HG02623 (cell line): ENCODE data around the gene IGSF8.

ENCODE experiments used
- ATAC-seq: cut with Tn5 transposase; IDR thresholded peaks from one replicate; pipeline ENCODE4 v1.9.1; 2021; ENCODE audit warnings: moderate library complexity; ENCODE audit not compliant: unreplicated experiment

The IGSF8 gene

DNA sequence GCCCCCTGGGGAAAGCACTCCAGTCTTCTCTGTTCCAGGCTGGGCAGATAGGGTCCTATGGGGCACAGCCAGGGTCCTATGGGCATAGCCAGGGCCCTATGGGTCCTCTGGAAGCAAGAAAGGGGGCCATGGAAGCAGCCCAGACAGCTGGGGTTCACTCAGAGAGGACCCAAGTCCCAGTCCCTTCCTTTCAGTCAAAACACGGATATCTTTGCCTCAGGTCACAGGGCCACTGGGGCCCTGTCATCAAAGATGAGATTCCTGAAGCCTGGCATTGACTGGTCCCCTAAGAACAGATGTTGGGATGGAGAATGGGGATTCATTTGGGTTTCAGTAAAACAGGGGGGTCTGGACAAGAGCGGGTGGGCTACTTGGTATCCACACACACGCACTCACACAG, 8.5 kb downstream of the IGSF8 start:
- no peak for ATAC-seq

DNA sequence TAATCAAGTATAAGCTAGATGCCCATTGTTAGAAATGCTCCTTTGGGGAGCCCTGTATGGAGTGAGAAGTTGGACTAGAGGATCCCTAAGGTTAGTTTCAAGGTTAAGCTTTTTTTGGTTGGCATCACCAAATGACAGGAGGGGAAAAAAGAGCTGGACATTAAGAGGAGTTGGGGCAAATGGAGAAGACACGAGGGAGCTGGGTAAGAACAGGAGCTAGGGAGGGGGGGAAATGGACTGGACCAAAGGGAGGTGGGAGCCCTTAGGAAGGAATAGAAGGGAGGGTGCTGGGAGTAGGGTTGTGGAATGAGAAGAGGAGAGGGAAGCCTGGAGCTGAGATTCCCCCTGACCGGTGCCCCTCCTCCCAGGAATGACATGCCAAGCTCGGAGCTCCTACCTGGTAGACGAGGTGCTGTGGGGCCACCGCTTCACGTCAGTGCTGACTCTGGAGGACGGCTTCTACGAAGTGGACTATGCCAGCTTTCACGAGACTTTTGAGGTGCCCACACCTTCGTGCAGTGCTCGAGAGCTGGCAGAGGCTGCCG, 11.2 kb downstream of the IGSF8 start:
- ATAC-seq: no peak

DNA sequence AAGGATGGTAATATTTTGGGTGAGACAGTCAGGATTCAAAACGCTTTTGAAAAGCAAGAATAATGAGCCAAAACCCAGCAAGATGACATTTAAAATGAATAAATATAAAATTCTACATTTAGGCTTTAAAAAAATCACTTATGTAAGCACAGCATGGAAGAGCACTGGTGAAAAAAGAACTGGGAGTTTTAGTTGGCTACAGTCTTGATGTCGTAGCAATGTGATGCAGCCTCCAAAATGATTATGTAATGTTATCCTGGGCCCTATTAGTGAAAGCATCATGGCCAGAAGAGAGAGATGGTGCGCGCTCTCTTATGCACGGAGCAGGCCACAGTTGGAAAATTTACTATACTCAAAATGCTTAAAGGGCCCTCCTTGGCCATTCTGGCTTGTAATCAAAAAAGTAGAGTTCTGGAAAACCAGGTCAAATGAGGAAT, 11.9 kb downstream of the IGSF8 start:
- no peak for ATAC-seq

DNA sequence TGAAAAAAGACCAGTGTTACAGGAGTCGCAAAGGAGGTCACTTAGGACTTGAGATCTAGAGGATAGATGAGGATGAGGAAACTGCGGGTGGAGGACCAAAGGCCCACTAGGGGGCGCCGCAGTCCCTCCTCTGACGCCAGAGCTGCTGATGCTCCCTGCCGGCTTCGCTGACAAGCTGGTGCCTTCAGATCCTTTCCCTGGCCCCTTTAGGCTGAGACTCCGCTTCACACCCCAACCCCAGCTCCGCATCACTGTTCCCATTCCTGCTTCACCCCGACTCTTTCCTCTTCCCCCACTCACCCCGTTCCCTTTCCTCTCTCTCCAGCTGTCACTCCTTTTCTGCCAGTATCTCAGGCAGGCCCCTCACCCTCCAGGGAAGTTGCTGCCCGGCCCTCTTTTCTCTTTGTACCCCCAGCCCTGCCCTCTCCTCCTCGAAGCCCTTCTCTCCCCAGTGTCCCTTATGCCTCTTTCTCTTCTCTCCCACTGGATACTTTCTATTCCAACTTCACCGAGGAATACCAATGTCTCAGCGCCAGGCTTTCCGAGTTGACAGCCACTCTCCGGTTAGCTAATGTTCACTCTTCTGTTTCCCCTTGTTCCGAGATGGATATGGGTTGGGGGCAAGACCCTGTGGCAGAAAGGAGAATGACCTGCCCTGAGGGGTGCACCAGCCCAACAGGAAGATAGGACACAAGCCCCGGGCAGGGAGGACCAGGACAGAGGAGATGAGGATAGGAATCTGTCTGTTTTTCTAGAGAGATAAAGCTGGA, 12.5 kb downstream of the IGSF8 start:
- no peak for ATAC-seq

DNA sequence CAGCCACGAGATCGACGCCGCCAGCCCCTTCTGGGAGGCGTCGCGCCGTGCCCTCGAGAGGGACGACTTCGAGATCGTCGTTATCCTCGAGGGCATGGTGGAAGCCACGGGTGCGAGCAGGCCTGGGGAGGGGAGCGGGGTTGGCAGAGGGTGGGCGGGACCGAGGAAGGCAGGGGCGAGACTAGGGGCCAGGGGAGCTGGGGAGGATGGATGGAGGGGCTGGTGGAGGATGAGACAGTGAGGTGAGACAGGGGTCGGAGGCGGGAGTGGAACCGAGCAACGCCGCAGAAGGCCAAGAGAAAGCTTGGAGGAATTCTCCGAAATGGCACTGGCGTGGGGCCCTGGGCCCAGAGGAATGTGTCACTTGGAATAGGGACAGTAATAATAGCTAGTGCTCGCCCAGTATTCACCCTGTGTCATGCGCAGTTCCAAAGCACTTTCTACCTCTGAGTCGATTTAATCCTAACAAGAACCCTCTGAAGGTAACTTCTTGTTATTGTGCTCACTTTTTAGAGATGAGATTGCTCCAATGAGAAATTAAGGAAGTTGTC, 13.6 kb downstream of the IGSF8 start:
- no peak for ATAC-seq

DNA sequence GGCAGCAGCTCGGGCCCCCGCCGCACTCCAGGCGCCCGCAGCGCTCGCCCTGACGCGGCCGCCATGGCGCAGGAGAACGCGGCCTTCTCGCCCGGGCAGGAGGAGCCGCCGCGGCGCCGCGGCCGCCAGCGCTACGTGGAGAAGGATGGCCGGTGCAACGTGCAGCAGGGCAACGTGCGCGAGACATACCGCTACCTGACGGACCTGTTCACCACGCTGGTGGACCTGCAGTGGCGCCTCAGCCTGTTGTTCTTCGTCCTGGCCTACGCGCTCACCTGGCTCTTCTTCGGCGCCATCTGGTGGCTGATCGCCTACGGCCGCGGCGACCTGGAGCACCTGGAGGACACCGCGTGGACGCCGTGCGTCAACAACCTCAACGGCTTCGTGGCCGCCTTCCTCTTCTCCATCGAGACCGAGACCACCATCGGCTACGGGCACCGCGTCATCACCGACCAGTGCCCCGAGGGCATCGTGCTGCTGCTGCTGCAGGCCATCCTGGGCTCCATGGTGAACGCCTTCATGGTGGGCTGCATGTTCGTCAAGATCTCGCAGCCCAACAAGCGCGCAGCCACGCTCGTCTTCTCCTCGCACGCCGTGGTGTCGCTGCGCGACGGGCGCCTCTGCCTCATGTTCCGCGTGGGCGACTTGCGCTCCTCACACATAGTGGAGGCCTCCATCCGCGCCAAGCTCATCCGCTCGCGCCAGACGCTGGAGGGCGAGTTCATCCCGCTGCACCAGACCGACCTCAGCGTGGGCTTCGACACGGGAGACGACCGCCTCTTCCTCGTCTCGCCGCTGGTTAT, 14.2 kb downstream of the IGSF8 start:
- ATAC-seq: peak; percentile 56

DNA sequence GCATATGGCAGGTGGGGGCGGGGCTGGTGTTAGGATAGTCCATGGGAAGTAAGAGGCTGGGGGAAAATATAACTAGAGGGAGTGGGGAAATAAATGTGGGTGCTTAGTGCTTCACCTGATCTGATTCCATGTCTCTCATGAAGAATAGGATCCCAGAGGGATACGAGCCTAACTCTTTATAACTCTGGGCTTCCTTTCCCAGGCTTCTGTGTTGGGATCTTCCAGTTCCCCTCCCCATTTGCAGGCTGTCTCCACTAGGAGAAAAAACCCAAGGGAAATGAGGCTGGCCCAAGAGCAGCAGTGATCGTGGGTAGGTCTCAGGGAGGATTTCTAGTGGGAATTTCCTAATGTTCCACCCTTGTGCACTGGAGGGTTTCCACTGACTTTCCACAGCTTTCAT, 15.5 kb downstream of the IGSF8 start:
- ATAC-seq: no peak

DNA sequence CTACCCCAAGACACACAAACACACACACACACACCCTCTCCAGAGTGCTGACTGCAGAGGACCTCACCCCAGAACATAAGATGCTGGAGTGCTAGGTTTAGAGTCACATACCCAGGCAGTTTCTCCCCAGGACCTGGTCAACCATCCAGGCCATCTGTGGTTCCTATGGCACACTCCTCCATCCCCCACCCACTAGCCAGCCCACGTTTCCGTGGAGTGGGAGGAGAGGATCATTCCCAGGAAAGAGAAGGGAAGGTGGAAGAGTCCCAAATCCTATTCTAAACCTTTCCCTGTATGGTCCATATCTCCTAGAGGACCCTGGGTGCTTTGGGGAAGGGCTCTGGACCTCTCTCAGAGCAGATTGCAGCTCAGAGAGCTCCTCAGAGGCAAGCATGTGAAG, 15.9 kb downstream of the IGSF8 start:
- ATAC-seq: no peak

DNA sequence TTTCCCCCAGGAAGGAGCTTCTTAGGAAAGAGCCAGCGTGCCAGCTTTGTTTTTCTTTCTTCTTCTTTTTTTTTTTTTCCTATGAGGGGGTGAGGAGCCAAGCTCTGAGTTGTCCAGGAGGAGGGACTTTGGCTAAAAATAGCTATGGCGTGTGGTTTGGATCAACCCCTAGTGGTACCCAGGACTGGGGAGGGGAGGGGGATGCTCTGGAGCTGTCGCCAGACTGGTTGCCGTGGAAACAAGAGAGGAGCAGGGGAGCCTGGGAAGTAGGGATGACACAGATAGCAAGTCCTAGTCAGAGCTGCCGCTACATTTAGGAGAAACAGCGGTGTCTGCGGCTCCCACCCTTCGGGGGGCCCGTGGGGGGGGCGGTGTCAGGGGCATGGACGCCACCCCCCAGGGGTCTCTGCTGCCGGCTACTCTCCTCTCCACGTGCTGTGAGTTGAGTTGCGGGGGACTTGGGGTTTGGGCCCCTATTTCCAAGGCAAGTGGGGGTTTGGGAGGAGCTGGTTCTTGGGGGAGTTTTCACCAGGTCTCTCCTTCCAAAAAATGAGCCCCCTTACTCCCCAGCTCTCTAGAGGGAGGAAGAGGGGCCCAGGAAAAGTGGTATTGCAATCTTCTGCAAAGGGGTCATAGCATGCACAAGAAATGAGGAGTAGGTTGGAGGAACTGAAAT, 17.0 kb downstream of the IGSF8 start, which contains the start of gene KCNJ9:
TSS of gene KCNJ9 (plus strand) at position 278 of the 676 bp plus-strand sequence. CDS start 2,493 bp downstream, outside the sequence.
- ATAC-seq: no peak

DNA sequence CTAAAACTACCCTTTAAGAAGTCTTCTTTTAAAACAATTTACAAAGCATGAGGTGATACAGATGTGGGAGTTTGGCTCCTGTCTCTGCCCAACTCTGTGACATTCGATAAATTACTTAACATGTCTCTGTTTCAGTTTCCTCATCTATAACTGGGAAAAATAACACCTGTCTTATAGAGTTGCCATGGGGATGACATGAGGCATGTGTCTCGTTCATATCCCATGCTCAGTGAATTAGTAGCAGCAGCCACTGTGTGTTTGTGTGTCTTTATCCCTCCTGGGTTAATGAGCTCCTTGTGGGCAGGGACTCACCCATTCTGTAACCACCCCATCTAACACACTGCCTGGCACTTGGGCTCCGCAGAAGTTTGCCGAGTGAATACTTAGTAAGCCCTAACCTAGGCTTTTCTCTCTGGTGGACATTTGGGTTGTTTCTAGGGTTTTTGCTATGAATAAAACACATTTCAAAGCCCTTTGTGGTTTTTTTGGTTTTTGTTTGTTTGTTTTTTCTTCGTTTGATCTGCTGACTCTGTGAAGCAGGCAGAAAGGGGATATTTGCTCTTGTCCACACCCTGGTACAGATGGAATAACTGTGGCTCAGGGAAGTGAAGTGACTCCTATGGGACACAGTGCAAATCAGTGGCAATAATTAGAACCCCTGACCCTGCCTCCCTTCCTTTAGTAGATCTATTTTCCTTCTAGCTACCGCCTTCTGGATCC, 17.9 kb downstream of the IGSF8 start:
- ATAC-seq: no peak

DNA sequence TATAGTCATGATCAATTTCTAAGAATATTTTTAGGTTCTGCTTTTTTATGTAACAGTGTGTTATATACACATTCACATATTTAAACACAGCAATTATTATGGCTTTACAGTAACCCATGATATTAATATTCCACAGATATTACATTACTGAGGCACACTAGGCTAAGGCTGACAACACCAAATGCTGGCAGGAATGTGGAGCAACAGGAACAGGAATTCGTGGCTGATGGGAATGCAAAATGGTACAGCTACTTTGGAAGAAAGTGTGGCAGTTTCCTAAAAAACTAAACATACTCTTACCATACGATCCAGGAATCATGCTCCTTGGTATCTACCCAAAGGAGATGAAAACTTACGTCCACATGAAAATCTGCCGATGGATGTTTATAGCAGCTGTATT, 19.0 kb downstream of the IGSF8 start:
- ATAC-seq: no peak

DNA sequence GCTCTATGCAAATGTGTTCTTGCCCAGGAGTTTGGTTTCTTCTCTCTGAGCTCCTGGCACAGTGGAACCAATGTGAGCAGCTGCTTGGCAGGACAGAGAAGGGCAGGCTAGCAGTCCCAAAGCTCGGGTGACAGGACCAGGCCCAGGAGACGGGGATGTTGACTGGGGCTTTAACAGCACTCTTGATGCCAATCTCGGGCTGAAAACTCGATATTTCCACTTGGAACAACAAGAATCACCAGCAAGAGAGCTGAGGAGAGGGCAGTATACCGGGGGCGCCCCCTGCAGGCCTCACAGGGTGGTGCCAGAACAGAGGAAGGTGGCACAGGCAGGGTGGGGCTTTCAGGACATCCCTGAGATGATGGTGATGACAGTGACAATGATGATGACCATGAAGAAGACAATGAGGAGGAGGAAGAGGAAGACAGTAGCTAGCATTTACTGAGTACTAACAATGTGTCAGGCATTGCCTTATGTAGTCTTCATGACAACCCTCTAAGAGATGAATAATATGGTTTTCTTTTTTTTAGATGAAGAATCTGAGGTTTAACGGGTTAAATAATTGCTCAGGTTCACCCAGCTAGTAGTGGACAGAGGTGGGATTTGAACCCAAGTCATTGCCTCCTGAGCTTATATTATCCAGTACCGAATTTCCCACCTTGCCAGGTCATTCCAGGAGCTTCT, 19.8 kb downstream of the IGSF8 start:
- peak; percentile 60 for ATAC-seq

DNA sequence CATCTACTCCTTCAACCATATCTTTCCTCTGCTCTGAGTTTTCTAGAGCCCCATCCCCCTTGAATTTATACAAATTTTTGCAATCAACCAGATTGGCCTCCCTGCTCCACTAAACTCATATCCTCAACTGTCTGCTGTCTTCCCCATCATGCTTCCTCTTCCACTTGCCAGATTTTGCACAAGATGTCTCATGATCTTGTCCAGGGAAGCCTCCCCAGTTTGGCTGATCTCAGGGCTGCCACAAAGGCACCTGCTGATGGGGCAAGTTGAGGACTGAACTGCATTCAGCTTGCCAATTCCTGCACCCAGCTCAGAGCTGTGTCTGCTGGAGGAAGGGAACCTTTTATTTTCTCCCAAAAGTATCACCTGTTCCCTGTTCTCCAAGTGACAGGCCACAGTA, 20.9 kb downstream of the IGSF8 start:
- ATAC-seq: no peak

DNA sequence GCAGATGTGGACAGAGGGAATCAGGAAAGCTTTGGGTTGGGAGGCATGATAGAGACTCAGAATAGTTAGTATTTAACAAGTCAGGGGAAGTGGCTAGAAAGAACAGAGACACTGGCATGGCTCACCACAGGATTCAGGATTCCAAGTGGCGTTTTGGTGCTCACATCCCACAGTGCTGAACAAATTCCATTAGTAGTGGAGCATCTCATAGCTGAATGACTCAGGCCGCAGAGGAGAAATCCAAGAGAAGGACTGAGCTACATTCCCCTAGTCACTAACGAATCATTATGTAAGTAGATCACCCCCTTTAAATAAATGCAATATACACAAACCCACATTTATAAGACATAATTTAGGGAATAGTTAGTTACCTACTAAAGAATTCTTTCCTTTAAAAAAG, 22.1 kb downstream of the IGSF8 start:
- ATAC-seq: no peak

DNA sequence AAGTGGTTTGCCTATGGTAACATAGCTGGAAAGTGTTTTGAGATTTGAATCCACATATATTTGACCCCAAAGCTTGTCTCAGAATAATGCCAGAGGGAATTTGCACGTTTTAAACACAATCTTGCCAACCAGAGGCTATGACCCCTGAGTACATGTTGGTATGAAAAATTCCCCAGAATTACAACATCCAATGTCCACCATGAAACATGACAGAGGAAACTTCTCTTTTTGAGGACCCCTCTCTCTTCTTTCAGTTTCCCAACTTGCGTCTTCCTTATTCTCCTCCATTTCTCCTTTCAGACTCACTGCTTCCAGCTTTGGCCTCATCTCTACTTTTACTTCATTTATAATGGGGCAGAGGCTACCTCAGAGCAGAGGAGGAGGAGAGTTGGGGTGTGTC, 22.6 kb downstream of the IGSF8 start:
- ATAC-seq: no peak

DNA sequence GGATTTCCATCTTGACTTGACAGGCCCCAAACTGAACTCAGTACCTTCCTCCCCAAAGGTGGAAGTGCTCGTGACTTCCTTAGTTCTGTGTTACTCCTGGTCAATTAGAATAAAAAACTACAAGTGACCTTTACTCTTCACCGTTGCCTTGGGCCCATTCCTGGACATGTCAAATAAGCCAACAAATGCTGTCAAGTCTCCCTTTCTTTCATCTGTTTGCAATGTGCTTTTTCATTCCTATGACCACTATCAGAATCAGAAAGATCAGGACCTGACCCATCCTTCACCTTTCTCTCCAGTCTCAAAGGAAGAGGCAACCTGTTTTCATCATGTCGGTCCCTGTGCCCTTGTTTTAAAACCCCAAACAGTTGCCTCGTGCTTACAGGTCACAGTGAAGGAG, 23.6 kb downstream of the IGSF8 start:
- ATAC-seq: no peak

DNA sequence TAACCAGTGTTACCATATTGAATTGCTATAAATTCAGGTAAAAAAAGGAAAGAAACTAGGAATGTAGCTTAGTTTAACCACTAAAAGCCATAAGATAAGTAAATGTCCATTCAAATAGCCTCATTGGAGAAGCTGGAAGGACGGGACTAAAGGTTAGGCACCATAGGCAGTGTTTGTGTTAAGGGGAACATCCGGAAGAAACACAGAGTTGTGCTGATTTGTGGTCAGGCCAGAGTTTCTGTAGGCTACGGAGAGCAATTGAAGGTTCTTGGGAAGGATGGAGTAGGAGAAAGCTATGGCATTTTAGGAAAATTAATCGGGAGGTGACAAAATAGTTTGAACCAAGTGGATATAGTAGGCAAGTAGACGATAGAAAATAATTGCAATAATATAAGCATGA, 27.1 kb downstream of the IGSF8 start:
- no peak for ATAC-seq

DNA sequence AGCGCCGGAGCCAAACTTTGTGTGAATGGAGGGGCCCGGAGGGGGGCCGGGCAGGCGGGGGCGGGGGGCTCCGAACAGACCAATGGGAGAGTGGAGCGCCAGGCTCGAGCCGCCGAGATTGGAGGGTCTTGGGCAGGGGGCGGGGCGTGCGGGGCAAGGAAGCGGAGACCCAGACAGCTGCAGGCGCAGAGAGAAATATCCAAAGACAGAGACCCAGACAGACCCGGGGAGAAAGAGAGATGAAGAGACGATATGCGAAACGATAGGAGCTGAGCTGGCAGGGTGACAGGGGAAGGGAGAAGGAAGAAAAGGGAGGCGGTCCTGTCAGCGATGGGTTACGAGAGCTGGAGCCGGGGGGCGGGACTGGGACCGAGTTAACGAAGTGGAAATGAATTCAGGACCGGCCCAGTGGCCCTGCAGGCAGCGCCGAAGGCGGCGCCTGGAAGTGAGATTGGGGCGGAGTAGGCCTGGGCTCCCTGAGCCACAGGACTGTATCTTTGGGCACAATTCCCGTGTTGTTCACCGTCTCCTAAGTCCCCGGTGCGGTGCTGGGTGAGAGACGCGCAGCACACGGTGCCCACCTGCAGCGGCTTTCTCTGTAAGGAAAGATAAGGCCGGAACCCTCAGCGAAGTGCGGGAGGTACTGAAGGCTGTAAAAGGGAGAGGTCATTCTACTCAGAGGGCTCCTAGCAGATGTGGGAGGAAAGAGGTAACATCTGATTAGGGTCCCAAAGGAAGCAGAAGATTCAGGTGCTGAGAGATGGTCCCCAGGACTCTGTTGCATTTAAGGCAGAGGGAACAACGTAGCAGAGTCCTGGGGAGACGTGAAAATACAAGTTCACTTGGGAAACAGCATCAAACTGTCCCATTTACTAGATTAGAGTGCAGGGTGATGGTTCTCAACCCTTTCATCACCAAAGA, 27.9 kb downstream of the IGSF8 start:
- no peak for ATAC-seq
